GM18498 (cell line): ENCODE results near the gene CCDC178.

Source experiments
- ATAC-seq: cut with Tn5 transposase; IDR thresholded peaks from one replicate; pipeline ENCODE4 v1.9.1; 2021; ENCODE audit warnings: mild to moderate bottlenecking, moderate library complexity; ENCODE audit not compliant: unreplicated experiment

The CCDC178 gene

GRCh38 chr18:32889615-32890593 is 550.6 kb downstream of the CCDC178 start:
- ATAC-seq, result no peak

DNA sequence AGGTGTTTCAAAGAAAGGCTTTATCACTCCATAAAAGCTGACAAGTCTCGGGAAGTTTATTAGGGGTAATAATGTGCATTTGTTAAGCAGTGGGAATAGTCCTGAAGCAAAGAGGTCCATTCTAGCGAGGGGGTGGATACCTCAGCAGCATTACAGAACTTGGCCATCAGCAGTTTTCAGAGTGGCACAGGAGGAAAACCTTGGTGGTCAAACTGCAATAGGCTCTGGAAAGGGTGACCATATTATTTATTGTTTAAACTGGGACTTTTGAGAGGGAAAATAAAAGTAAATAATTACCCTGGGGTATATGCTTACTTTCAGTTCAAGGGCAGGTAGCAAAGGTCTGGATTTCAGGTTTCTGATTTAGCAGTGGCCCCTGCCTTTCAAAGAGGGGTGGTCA is 552.2 kb downstream of the CCDC178 start:
- no peak for ATAC-seq
